Renal cortex interstitium (tissue), 3 donors: ENCODE data around the gene STARD3. TPM values are rescaled to one million over a fixed set of nuclear protein-coding genes. Genes with fewer than 3 reads are reported as not detected.

Experiments used
- polyA plus RNA-seq, 3 donors: library from polyadenylated mRNA; unstranded; fragments of 120-200 nt; gene quantifications; one replicate each; pipeline ENCODE4 v1.2.1, GENCODE V29; 2013; ENCODE audit not compliant: insufficient read length in 3 of 3

STARD3 gene
- polyA plus RNA-seq, 3 donors, result 47.2 to 52.1 (median 51.6) TPM

Other genes with a start within 250 kb of the STARD3 start
- 10 to 100 TPM; 11.8 to 15.1 (median 13.2) TPM for gene FBXL20, start 235.5 kb upstream of the STARD3 start, polyA plus RNA-seq
- 10 to 100 TPM; 48.2 to 56.3 (median 50.9) TPM for gene MED1, start 185.9 kb upstream of the STARD3 start, polyA plus RNA-seq
- 10 to 100 TPM; 53.4 to 65.5 (median 62.0) TPM for gene CDK12, start 175.7 kb upstream of the STARD3 start, polyA plus RNA-seq
- under 1 TPM; 0.03 to 0.09 (median 0.05) TPM for gene NEUROD2, start 29.2 kb upstream of the STARD3 start, polyA plus RNA-seq
- gene PPP1R1B, start 10.2 kb upstream of the STARD3 start, polyA plus RNA-seq, result 10 to 100 TPM in 2 of 3 donors, 1 to 10 TPM in 1; 8.2 to 13.1 (median 13.0) TPM
- gene TCAP, start 28.2 kb downstream of the STARD3 start, polyA plus RNA-seq, result 1 to 10 TPM; 1.2 to 2.2 (median 1.6) TPM
- gene PNMT, start 31.3 kb downstream of the STARD3 start, polyA plus RNA-seq, result 1 to 10 TPM; 1.3 to 2.8 (median 2.4) TPM
- 10 to 100 TPM; 32.1 to 50.8 (median 37.2) TPM for gene PGAP3, start 50.9 kb downstream of the STARD3 start, polyA plus RNA-seq
- 100 to 1,000 TPM; 158 to 183 (median 165) TPM for gene ERBB2, start 62.9 kb downstream of the STARD3 start, polyA plus RNA-seq
- gene MIEN1, start 93.4 kb downstream of the STARD3 start, polyA plus RNA-seq, result 10 to 100 TPM; 31.9 to 34.9 (median 34.8) TPM
- gene GRB7, start 100.8 kb downstream of the STARD3 start, polyA plus RNA-seq, result 10 to 100 TPM; 32.3 to 58.0 (median 36.9) TPM
- gene IKZF3, start 227.2 kb downstream of the STARD3 start, polyA plus RNA-seq, result under 1 TPM; 0.11 to 0.30 (median 0.23) TPM
- gene ZPBP2, start 231.1 kb downstream of the STARD3 start, polyA plus RNA-seq, result not detected